IMR-90 (cell line): Measurements from ENCODE around the gene EML4. TPM values are rescaled to one million over a fixed set of nuclear protein-coding genes. Genes with fewer than 3 reads are reported as not detected.
A peak's percentile ranks its signal among the peaks of the same experiment; 100 is the strongest.

Source experiments
- ATAC-seq: fragments of 200-7000 bp; cut with Tn5 transposase; 2 replicates; pipeline ENCODE4 v1.9.1; 2020; ENCODE audit warnings: low read depth, mild to moderate bottlenecking, moderate library complexity
- BruUV-seq: library from RNA; stranded (reverse); fragments of 400-500 nt; replicated peaks from 2 replicates; lab custom pipeline; 2021; lab: Mats Ljungman, UMichigan
- CTCF ChIA-PET: fragments of 300-600 bp; formaldehyde crosslinking; extraction: SDS; loops from one replicate; lab custom pipeline; 2021; ENCODE audit warnings: antibody characterized with exemption; lab: Yijun Ruan, JAX
- POLR2A ChIA-PET: fragments of 300-600 bp; sonication (Branson Sonifier 250); formaldehyde crosslinking; loops from one replicate; lab custom pipeline; 2022; ENCODE audit warnings: antibody characterized with exemption; ENCODE audit not compliant: unreplicated experiment; lab: Charles Lee
- DNase-seq: peaks from one replicate; pipeline ENCODE4 v3.0.0; 2013
- H2AFZ ChIP-seq: replicated peaks from 2 replicates; pipeline ENCODE3; 2013; ENCODE audit warnings: low read length, mild to moderate bottlenecking; ENCODE audit not compliant: poor library complexity
- H2AK5ac ChIP-seq: 2 replicates; pipeline ENCODE4 v1.6.1; 2013; ENCODE audit warnings: low read depth, low read length, inconsistent platforms
- H2AK9ac ChIP-seq: replicated peaks from 2 replicates; pipeline ENCODE3; 2013; ENCODE audit warnings: mild to moderate bottlenecking, low read depth, low read length, moderate library complexity; ENCODE audit not compliant: poor library complexity
- H2BK120ac ChIP-seq: 2 replicates; pipeline ENCODE4 v1.6.1; 2013; ENCODE audit warnings: low read depth, low read length, inconsistent platforms
- H2BK15ac ChIP-seq: 3 replicates; pipeline ENCODE4 v1.6.1; 2013; ENCODE audit warnings: low read depth, low read length, inconsistent platforms
- H2BK20ac ChIP-seq: 2 replicates; pipeline ENCODE4 v1.6.1; 2013; ENCODE audit warnings: low read depth, mild to moderate bottlenecking, inconsistent platforms, low read length, moderate library complexity
- H2BK5ac ChIP-seq: 2 replicates; pipeline ENCODE4 v1.6.1; 2013; ENCODE audit warnings: mild to moderate bottlenecking, low read depth, low read length, inconsistent platforms; ENCODE audit not compliant: poor library complexity, severe bottlenecking
- H3K14ac ChIP-seq: replicated peaks from 2 replicates; pipeline ENCODE4 v1.6.1; 2013; ENCODE audit warnings: low read depth, low read length, inconsistent platforms
- H3K18ac ChIP-seq: 2 replicates; pipeline ENCODE4 v1.6.1; 2013; ENCODE audit warnings: low read depth, low read length, control low read depth
- H3K23ac ChIP-seq: 2 replicates; pipeline ENCODE4 v1.6.1; 2013; ENCODE audit warnings: low read depth, low read length, inconsistent platforms
- H3K27ac ChIP-seq: 2 replicates; pipeline ENCODE4 v1.5.1; 2013; ENCODE audit warnings: mild to moderate bottlenecking, control low read depth, low read length; ENCODE audit not compliant: insufficient read depth
- H3K27me3 ChIP-seq: 2 replicates; pipeline ENCODE4 v1.6.1; 2013; ENCODE audit warnings: low read length; ENCODE audit not compliant: control insufficient read depth, insufficient read depth
- H3K36me3 ChIP-seq: 2 replicates; pipeline ENCODE4 v1.6.1; 2013; ENCODE audit warnings: low read length, mixed read lengths; ENCODE audit not compliant: control insufficient read depth, insufficient read depth
- H3K4ac ChIP-seq: 2 replicates; pipeline ENCODE4 v1.6.1; 2013; ENCODE audit warnings: low read depth, low read length, inconsistent platforms
- H3K4me1 ChIP-seq: 2 replicates; pipeline ENCODE4 v1.6.1; 2013; ENCODE audit warnings: low read length, mixed read lengths; ENCODE audit not compliant: control insufficient read depth, insufficient read depth
- H3K4me2 ChIP-seq: 2 replicates; pipeline ENCODE4 v1.6.1; 2013; ENCODE audit warnings: low read depth, mild to moderate bottlenecking, control low read depth, low read length, moderate library complexity
- H3K4me3 ChIP-seq: 2 replicates; pipeline ENCODE4 v1.5.1; 2013; ENCODE audit warnings: low read depth, mild to moderate bottlenecking, control low read depth, low read length, moderate library complexity; ENCODE audit not compliant: insufficient read depth
- H3K56ac ChIP-seq: 2 replicates; pipeline ENCODE4 v1.6.1; 2013; ENCODE audit warnings: low read length, inconsistent platforms; ENCODE audit not compliant: insufficient read depth; ENCODE audit errors: extremely low read depth
- H3K79me1 ChIP-seq, 2 experiments: 2 replicates each; pipeline ENCODE4 v1.6.1; 2013; ENCODE audit warnings: low read length in 2 of 2, inconsistent platforms in 1 of 2, low read depth in 1 of 2
- H3K9ac ChIP-seq: 2 replicates; pipeline ENCODE4 v1.6.1; 2013; ENCODE audit warnings: low read depth, low read length, control low read depth
- H3K9me1 ChIP-seq: 2 replicates; pipeline ENCODE4 v1.6.1; 2013; ENCODE audit warnings: low read length, inconsistent platforms; ENCODE audit not compliant: insufficient read depth
- H3K9me3 ChIP-seq: 2 replicates; pipeline ENCODE4 v1.6.1; 2013; ENCODE audit warnings: low read length; ENCODE audit not compliant: control insufficient read depth, insufficient read depth
- H4K20me1 ChIP-seq: 2 replicates; pipeline ENCODE4 v1.6.1; 2013; ENCODE audit warnings: low read length, inconsistent platforms; ENCODE audit not compliant: insufficient read depth
- H4K5ac ChIP-seq: 2 replicates; pipeline ENCODE4 v1.6.1; 2013; ENCODE audit warnings: mild to moderate bottlenecking, low read depth, low read length, control low read depth
- H4K8ac ChIP-seq, 2 experiments: 2 replicates each; pipeline ENCODE4 v1.6.1; 2013; ENCODE audit warnings: low read depth in 2 of 2, low read length in 2 of 2, control low read depth in 1 of 2, inconsistent platforms in 1 of 2
- H4K91ac ChIP-seq: 2 replicates; pipeline ENCODE4 v1.6.1; 2013; ENCODE audit warnings: low read depth, low read length, inconsistent platforms; ENCODE audit not compliant: insufficient read depth
- CEBPB ChIP-seq: IDR thresholded peaks from 2 replicates; pipeline ENCODE4 v1.6.1; 2012; ENCODE audit warnings: low read depth, low read length, improper control_type of control experiment
- CHD1 ChIP-seq: IDR thresholded peaks from 2 replicates; pipeline ENCODE4 v1.6.1; 2012; ENCODE audit warnings: low read depth, low read length, improper control_type of control experiment
- CTCF ChIP-seq: conservative IDR thresholded peaks from 2 replicates; pipeline ENCODE4 v1.5.1; 2012; ENCODE audit warnings: mild to moderate bottlenecking, low read depth, low read length, improper control_type of control experiment
- ELK1 ChIP-seq: fragments of 150-350 bp; IDR thresholded peaks from 2 replicates; pipeline ENCODE4 v1.6.1; 2016; ENCODE audit warnings: low read depth, mild to moderate bottlenecking, low read length, moderate library complexity, borderline replicate concordance
- FOS ChIP-seq: fragments of 150-350 bp; IDR thresholded peaks from 2 replicates; pipeline ENCODE4 v1.6.1; 2016; ENCODE audit warnings: low read depth, low read length
- MAFK ChIP-seq: IDR thresholded peaks from 2 replicates; pipeline ENCODE4 v1.6.1; 2012; ENCODE audit warnings: low read depth, low read length, improper control_type of control experiment
- MAZ ChIP-seq: IDR thresholded peaks from 2 replicates; pipeline ENCODE4 v1.6.1; 2012; ENCODE audit warnings: low read depth, mild to moderate bottlenecking, low read length, improper control_type of control experiment, moderate library complexity, borderline replicate concordance
- MXI1 ChIP-seq: IDR thresholded peaks from 2 replicates; pipeline ENCODE4 v1.6.1; 2012; ENCODE audit warnings: low read depth, mild to moderate bottlenecking, low read length, moderate library complexity, borderline replicate concordance
- NFE2L2 ChIP-seq: fragments of 150-350 bp; IDR thresholded peaks from 2 replicates; pipeline ENCODE4 v1.6.1; 2016; ENCODE audit warnings: low read depth, mild to moderate bottlenecking, low read length
- RAD21 ChIP-seq: IDR thresholded peaks from 2 replicates; pipeline ENCODE4 v1.6.1; 2012; ENCODE audit warnings: low read length, improper control_type of control experiment
- RCOR1 ChIP-seq: IDR thresholded peaks from 2 replicates; pipeline ENCODE4 v1.6.1; 2012; ENCODE audit warnings: mild to moderate bottlenecking, low read length, improper control_type of control experiment; ENCODE audit not compliant: insufficient replicate concordance
- SMC3 ChIP-seq: fragments of 150-350 bp; IDR thresholded peaks from 2 replicates; pipeline ENCODE4 v1.6.1; 2016; ENCODE audit warnings: low read depth, mild to moderate bottlenecking, antibody characterized with exemption, low read length, moderate library complexity
- USF2 ChIP-seq: fragments of 150-350 bp; IDR thresholded peaks from 2 replicates; pipeline ENCODE4 v1.6.1; 2017; ENCODE audit warnings: mild to moderate bottlenecking, antibody characterized with exemption, low read length, low read depth
- WGBS, 2 experiments: methylation state at CpG; one replicate each; pipeline versions ENCODE4 v1.1.5 to v1.1.7; 2013; ENCODE audit warnings: missing lambda C conversion rate in 2 of 2; ENCODE audit not compliant: insufficient read length in 1 of 2; ENCODE audit errors: extremely low coverage in 2 of 2; 5-methylcytosine and 5-hydroxymethylcytosine counted together
- dilution Hi-C: fragments of 300-500 bp; cut with HindIII; formaldehyde crosslinking; loops from one replicate; pipeline ENCODE4 v1.14.3; 2018; ENCODE audit warnings: low sequenced_read_pairs; ENCODE audit not compliant: unreplicated experiment
- in situ Hi-C: fragments of 300-500 bp; cut with MboI; formaldehyde crosslinking; loops from 3 replicates; pipeline ENCODE4 v1.14.3; 2019; ENCODE audit warnings: low sequenced_read_pairs, inconsistent platforms, mixed read lengths
- intact Hi-C: fragments of 100-400 bp; cut with micrococcal nuclease; formaldehyde crosslinking; loops from 2 replicates; pipeline ENCODE4 v1.10.0; 2022
- polyA plus RNA-seq, 3 experiments: library from polyadenylated mRNA; depleted of rRNA; stranded (reverse); fragments of >200 nt; gene quantifications; 2 replicates each; pipeline ENCODE4 v1.2.3, GENCODE V29; 2012; ENCODE audit warnings: low replicate concordance in 1 of 3
- total RNA-seq: library from RNA; depleted of rRNA; stranded (reverse); fragments of >200 nt; gene quantifications from 2 replicates; pipeline ENCODE4 v1.2.3, GENCODE V29; 2012

The EML4 gene
- total and polyA plus RNA-seq, 2 of the 4 experiments (the other 2 are of a cell fraction), result 29.7 to 73.7 TPM

GRCh38 chr2:42128721-42129486 lies 40.2 kb upstream of the EML4 start:
- Histone ChIP-seq H2BK20ac (0 out of 2 replicates have a peak overlapping the region, but pooled peaks have one; percentile 7), H3K27ac (no peak overlapping the region), H4K20me1 (no peaks in the 10 kb centered on the region), H3K9me1 (peaks cover 8% of the 10 kb centered on the region), H2BK15ac (peak overlapping the region; percentile 80; the same call in 2 of the 3 replicates), H4K5ac (no peak overlapping the region), H2AFZ (no peak overlapping the region), H3K36me3 (no peaks in the 10 kb centered on the region), H3K4me3 (no peak overlapping the region), H2BK120ac (peak overlapping the region; percentile 77), H3K27me3 (no peaks in the 10 kb centered on the region), H3K4me1 (peaks cover 34% of the 10 kb centered on the region), H3K4me2 (peak overlapping the region; percentile 24; the same call in 1 of the 2 replicates), H4K8ac (peak overlapping the region in 1 of 2 experiments; percentile 45; a peak in 1 of 4 replicates), H2AK5ac (peak overlapping the region; percentile 80; the same call in 1 of the 2 replicates), H3K14ac (peak overlapping the region; percentile 13), H3K23ac (peak overlapping the region; percentile 61; the same call in 1 of the 2 replicates), H3K18ac (peak overlapping the region; percentile 72; the same call in 1 of the 2 replicates), H3K9me3 (no peaks in the 10 kb centered on the region), H3K9ac (no peak overlapping the region), H3K4ac (peak overlapping the region; percentile 71), H3K56ac (no peak overlapping the region), H2AK9ac (peak overlapping the region; percentile 5), H4K91ac (peak overlapping the region; percentile 62), H3K79me1 (no peaks in the 10 kb centered on the region), H2BK5ac (peak overlapping the region; percentile 29)
- no TSS peak for BruUV-seq
- dilution Hi-C loops, result no loop called here
- in situ Hi-C loops, result no loop called here
- DNase-seq, result peak; percentile 80
- POLR2A ChIA-PET, result no interaction called here
- ATAC-seq, result peak; percentile 3
- WGBS, 2 experiments, result 100% methylated on average over 1 of the region's 7 CpGs; no CpG with 5 or more reads in 1 of the 2 experiments
- intact Hi-C loops, result no loop called here
- CTCF ChIA-PET, result interaction anchor here (0.9 kb wide), 1 partner anchor 13 kb away, joined by 3 read pairs; no protein-coding TSS in a partner anchor
- no peak for TF ChIP-seq RCOR1
- TF ChIP-seq SMC3, result no peak
- TF ChIP-seq MXI1, result no peak
- TF ChIP-seq RAD21, result no peak
- no peak for TF ChIP-seq USF2
- TF ChIP-seq NFE2L2, result no peak
- no peak for TF ChIP-seq CTCF
- TF ChIP-seq MAZ, result no peak
- no peak for TF ChIP-seq FOS
- no peak for TF ChIP-seq CEBPB
- no peak for TF ChIP-seq ELK1
- TF ChIP-seq MAFK, result no peak
- no peak for TF ChIP-seq CHD1
